ENCODE data around the gene EIF5A.

Gene EIF5A

GRCh38 chr17:7280519-7281073, 26.8 kb upstream of the EIF5A start:
- TF ChIP-seq, protein P1, sequence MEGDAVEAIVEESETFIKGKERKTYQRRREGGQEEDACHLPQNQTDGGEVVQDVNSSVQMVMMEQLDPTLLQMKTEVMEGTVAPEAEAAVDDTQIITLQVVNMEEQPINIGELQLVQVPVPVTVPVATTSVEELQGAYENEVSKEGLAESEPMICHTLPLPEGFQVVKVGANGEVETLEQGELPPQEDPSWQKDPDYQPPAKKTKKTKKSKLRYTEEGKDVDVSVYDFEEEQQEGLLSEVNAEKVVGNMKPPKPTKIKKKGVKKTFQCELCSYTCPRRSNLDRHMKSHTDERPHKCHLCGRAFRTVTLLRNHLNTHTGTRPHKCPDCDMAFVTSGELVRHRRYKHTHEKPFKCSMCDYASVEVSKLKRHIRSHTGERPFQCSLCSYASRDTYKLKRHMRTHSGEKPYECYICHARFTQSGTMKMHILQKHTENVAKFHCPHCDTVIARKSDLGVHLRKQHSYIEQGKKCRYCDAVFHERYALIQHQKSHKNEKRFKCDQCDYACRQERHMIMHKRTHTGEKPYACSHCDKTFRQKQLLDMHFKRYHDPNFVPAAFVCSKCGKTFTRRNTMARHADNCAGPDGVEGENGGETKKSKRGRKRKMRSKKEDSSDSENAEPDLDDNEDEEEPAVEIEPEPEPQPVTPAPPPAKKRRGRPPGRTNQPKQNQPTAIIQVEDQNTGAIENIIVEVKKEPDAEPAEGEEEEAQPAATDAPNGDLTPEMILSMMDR (IDR thresholded peaks at IDR 0.05; ENCODE audit: low read depth, low read length, missing control alignments) = peak; percentile 89
- peak; percentile 53 for DNase-seq (ENCODE audit: low read depth)
- in situ Hi-C loops (cut with HindIII; ENCODE audit: low sequenced_read_pairs) = no loop called here
- peak overlapping the region; percentile 31 for H3K4me3 ChIP-seq (ENCODE audit: low read depth, low read length)

DNA sequence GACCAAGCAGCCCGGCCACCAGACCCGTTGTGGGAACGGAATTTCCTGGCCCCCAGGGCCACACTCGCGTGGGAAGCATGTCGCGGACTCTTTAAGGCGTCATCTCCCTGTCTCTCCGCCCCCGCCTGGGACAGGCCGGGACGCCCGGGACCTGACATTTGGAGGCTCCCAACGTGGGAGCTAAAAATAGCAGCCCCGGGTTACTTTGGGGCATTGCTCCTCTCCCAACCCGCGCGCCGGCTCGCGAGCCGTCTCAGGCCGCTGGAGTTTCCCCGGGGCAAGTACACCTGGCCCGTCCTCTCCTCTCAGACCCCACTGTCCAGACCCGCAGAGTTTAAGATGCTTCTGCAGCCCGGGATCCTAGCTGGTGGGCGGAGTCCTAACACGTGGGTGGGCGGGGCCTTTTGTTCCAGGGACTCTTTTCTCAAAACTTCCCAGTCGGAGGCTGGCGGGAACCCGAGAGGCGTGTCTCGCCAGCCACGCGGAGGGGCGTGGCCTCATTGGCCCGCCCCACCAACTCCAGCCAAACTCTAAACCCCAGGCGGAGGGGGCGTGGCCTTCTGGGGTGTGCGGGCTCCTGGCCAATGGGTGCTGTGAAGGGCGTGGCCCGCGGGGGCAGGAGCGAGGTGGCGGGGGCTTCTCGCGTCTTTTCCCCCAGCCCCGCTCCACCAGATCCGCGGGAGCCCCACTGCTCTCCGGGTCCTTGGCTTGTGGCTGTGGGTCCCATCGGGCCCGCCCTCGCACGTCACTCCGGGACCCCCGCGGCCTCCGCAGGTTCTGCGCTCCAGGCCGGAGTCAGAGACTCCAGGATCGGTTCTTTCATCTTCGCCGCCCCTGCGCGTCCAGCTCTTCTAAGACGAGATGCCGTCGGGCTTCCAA, 26.1 kb upstream of the EIF5A start, which contains the start of gene SLC2A4:
Gene SLC2A4, plus strand, starts transcription at position 645 of the 879 bp plus-strand sequence. Its CDS starts 217 bp downstream, at position 862.
- TF ChIP-seq, protein P1 (IDR thresholded peaks at IDR 0.05; ENCODE audit: low read depth, low read length, missing control alignments) = no peak
- H3K4me3 ChIP-seq (ENCODE audit: low read depth, low read length) = peak within 1 kb of the TSS; percentile 31
- in situ Hi-C loops (cut with HindIII; ENCODE audit: low sequenced_read_pairs) = no loop called here
- DNase-seq (ENCODE audit: low read depth) = peak; percentile 67

- TF ChIP-seq, protein P1 (IDR thresholded peaks at IDR 0.05; ENCODE audit: low read depth, low read length, missing control alignments) = no peak
- in situ Hi-C loops (cut with HindIII; ENCODE audit: low sequenced_read_pairs) = no loop called here
- H3K4me3 ChIP-seq (ENCODE audit: low read depth, low read length) = peak overlapping the region; percentile 31
- no peak for DNase-seq (ENCODE audit: low read depth)
These were observed 25.3 kb upstream of the EIF5A start for GRCh38 chr17:7281953-7282751.

DNA sequence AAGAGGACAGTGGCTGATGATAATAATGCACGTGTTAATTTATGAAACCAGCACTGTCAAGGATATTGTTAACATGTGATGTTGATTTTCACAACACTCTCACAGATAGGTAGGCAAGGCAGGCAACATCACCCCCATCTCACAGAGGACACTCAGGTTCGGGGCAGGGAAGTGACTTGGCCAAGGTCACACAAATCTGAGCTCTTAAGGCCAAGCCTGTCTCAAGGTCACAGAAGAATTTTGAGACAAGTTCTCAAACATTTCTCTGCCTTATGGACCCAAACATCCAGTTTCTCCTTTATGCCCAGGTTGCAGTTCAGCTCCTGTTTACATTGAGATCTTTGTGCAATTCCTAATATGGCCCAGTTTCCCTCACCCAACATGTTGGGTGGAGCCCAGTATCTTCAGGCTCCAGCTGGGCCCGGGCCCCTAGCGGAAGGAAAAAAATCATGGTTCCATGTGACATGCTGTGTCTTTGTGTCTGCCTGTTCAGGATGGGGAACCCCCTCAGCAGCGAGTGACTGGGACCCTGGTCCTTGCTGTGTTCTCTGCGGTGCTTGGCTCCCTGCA, 24.6 kb upstream of the EIF5A start:
- DNase-seq (ENCODE audit: low read depth) = no peak
- in situ Hi-C loops (cut with HindIII; ENCODE audit: low sequenced_read_pairs) = no loop called here
- no peak overlapping the region for H3K4me3 ChIP-seq (ENCODE audit: low read depth, low read length)
- TF ChIP-seq, protein P1 (IDR thresholded peaks at IDR 0.05; ENCODE audit: low read depth, low read length, missing control alignments) = no peak

GRCh38 chr17:7283471-7284216, 23.8 kb upstream of the EIF5A start:
- in situ Hi-C loops (cut with HindIII; ENCODE audit: low sequenced_read_pairs) = no loop called here
- DNase-seq (ENCODE audit: low read depth) = no peak
- no peak overlapping the region for H3K4me3 ChIP-seq (ENCODE audit: low read depth, low read length)
- TF ChIP-seq, protein P1 (IDR thresholded peaks at IDR 0.05; ENCODE audit: low read depth, low read length, missing control alignments) = no peak
